Stimulated activated naive CD8-positive, alpha-beta T cell treated with anti-CD3 and anti-CD28 coated beads, Interleukin-15, Interleukin-2, amounts not matched to agents 100 ng/mL and 50 ng/mL, for 24 hours (primary cell): Measurements from ENCODE around the gene FIG4.
"Not testable (repeated sequence)": the region's sequence is repeated elsewhere in the genome, so short reads cannot be mapped to it uniquely, and the experiment has no call there.

Experiments used
- H3K27ac Mint-ChIP-seq: one replicate; pipeline ENCODE4 v1.8.0; 2021; ENCODE audit warnings: mild to moderate bottlenecking, mixed read lengths
- H3K27me3 Mint-ChIP-seq: one replicate; pipeline ENCODE4 v1.8.0; 2021; ENCODE audit warnings: mixed read lengths
- H3K36me3 Mint-ChIP-seq: one replicate; pipeline ENCODE4 v1.8.0; 2021; ENCODE audit warnings: low read depth, mixed read lengths
- H3K4me1 Mint-ChIP-seq: one replicate; pipeline ENCODE4 v1.8.0; 2021; ENCODE audit warnings: low read depth, mixed read lengths
- H3K4me3 Mint-ChIP-seq: one replicate; pipeline ENCODE4 v1.8.0; 2021; ENCODE audit warnings: mild to moderate bottlenecking, mixed read lengths
- H3K9me3 Mint-ChIP-seq: one replicate; pipeline ENCODE4 v1.8.0; 2021; ENCODE audit warnings: mixed read lengths

The FIG4 gene

GRCh38 chr6:109718991-109719390 lies 27.9 kb downstream of the FIG4 start:
- Mint-ChIP-seq H3K27ac (no peak overlapping the region), H3K4me3 (no peak overlapping the region), H3K36me3 (peaks cover 20% of the 10 kb centered on the region), H3K4me1 (no peaks in the 10 kb centered on the region), H3K9me3 (no peaks in the 10 kb centered on the region), H3K27me3 (no peaks in the 10 kb centered on the region)

DNA sequence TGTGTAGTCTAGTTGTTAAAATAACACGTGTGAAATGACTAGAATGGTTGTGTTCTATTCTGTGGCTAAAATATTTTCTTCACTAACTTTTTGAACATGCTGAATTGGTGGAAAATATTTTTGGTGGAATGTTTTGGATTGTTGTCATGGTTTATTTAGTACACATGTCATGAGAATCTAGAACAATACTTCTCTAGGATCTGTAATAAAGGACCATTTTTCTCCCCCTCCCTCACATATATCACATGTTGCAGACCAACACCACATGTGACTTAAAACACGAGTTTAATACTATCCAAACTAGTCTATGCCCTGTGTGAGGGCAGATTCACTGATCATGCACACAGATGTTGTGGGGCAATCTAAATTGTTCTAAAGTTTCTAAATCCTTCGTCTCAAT lies 29.2 kb downstream of the FIG4 start:
- H3K36me3 Mint-ChIP-seq, result peaks cover 31% of the 10 kb centered on the region
- H3K4me3 Mint-ChIP-seq, result no peak overlapping the region
- no peaks in the 10 kb centered on the region for H3K4me1 Mint-ChIP-seq
- no peaks in the 10 kb centered on the region for H3K27me3 Mint-ChIP-seq
- H3K27ac Mint-ChIP-seq, result no peak overlapping the region
- no peaks in the 10 kb centered on the region for H3K9me3 Mint-ChIP-seq

DNA sequence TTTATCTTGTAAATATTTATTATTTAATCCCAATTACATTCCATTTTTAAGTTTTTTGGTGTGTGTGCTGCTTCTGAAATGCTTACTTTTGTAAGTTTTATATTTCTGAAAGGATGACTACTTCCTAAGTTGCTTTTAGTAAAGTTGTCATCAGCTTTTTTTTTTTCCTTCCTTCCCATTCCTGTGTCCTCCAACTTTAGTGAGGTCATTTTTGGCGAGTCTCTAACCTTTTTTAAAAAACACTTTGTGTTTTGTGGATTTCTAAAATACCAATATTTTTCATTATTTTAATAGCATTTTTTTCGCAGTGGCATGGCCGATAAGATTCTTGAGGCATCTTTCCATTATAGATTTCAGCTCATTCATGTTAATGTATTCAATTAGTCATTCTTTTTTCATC lies 30.9 kb downstream of the FIG4 start:
- H3K36me3 Mint-ChIP-seq, result peaks cover 39% of the 10 kb centered on the region
- H3K27ac Mint-ChIP-seq, result no peak overlapping the region
- no peaks in the 10 kb centered on the region for H3K27me3 Mint-ChIP-seq
- no peak overlapping the region for H3K4me3 Mint-ChIP-seq
- no peaks in the 10 kb centered on the region for H3K4me1 Mint-ChIP-seq
- no peaks in the 10 kb centered on the region for H3K9me3 Mint-ChIP-seq

GRCh38 chr6:109722564-109723254 lies 31.6 kb downstream of the FIG4 start:
- no peak overlapping the region for H3K27ac Mint-ChIP-seq
- H3K27me3 Mint-ChIP-seq, result no peaks in the 10 kb centered on the region
- no peak overlapping the region for H3K4me3 Mint-ChIP-seq
- H3K9me3 Mint-ChIP-seq, result no peaks in the 10 kb centered on the region
- H3K36me3 Mint-ChIP-seq, result peaks cover 46% of the 10 kb centered on the region
- no peaks in the 10 kb centered on the region for H3K4me1 Mint-ChIP-seq

GRCh38 chr6:109725250-109725649 lies 34.2 kb downstream of the FIG4 start:
- peaks cover 51% of the 10 kb centered on the region for H3K36me3 Mint-ChIP-seq
- not testable (repeated sequence) for H3K4me3 Mint-ChIP-seq, H3K9me3 Mint-ChIP-seq, H3K4me1 Mint-ChIP-seq, H3K27ac Mint-ChIP-seq, H3K27me3 Mint-ChIP-seq

DNA sequence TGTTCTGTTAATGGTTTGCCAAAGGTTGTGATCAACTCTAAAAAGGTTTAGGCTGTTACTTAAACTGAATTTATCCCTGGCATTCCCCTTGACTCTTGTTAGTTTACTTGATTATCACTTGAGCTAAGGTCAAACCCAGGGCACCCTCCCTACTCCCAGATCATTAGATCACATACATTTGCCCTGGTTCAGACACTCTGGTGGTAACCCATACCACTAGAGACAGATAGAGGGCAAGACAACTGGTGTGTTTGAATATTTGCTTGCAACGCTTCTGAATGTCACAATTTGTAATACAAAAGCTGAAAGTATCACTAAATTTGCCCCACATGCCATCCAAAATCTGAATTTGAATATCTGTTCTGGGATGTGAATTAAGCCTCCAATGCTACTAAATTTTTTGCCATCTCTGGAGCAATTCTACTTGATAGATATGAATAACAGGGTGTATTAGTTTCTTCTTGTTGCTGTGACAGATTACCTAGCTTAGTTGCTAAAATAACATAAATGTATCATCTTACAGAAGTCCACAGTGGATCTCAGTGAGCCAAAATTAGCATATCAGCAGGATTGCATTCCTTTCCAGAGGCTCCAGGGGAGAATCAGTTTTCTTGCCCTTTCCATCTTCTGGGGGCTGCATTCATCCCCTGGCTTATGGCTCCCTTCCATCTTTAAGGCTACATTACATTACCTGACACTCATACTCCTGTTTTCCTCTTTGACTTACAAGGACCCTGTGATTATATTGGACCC lies 45.4 kb downstream of the FIG4 start:
- Mint-ChIP-seq H3K27ac (no peak overlapping the region), H3K4me3 (no peak overlapping the region), H3K4me1 (peaks cover 4% of the 10 kb centered on the region), H3K27me3 (no peaks in the 10 kb centered on the region), H3K36me3 (peaks cover 50% of the 10 kb centered on the region), H3K9me3 (peaks cover 3% of the 10 kb centered on the region)

GRCh38 chr6:109738255-109738654 lies 47.2 kb downstream of the FIG4 start:
- Mint-ChIP-seq H3K4me1 (peaks cover 4% of the 10 kb centered on the region), H3K36me3 (peaks cover 50% of the 10 kb centered on the region), H3K4me3 (no peak overlapping the region), H3K27me3 (no peaks in the 10 kb centered on the region), H3K27ac (no peak overlapping the region), H3K9me3 (peaks cover 3% of the 10 kb centered on the region)

DNA sequence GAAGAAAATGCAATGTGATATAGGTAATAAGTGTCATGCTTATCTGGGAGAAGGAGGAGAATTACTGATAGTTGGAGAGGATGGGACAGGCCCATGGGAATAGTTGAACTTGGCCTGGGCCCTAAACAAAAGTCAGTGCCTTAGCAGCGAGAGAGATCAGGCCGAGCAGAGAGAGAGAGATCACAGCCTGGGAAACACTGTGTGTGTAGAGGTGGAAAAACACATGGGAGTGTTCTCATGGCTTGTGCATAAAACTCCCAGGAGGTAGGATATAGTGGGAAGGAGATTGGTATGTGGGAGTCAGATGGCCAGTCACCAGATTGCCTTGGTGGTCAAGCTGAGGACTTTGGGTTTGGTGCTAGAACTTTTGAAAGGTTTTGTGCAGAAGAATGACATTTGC lies 47.6 kb downstream of the FIG4 start:
- Mint-ChIP-seq H3K27ac (no peak overlapping the region), H3K36me3 (peaks cover 50% of the 10 kb centered on the region), H3K4me1 (peaks cover 4% of the 10 kb centered on the region), H3K9me3 (peaks cover 3% of the 10 kb centered on the region), H3K4me3 (no peak overlapping the region), H3K27me3 (no peaks in the 10 kb centered on the region)

GRCh38 chr6:109739686-109740085 lies 48.6 kb downstream of the FIG4 start:
- peaks cover 50% of the 10 kb centered on the region for H3K36me3 Mint-ChIP-seq

GRCh38 chr6:109740787-109741186 lies 49.7 kb downstream of the FIG4 start:
- Mint-ChIP-seq H3K36me3 (peaks cover 40% of the 10 kb centered on the region), H3K27me3 (no peaks in the 10 kb centered on the region), H3K9me3 (peaks cover 3% of the 10 kb centered on the region), H3K27ac (no peak overlapping the region), H3K4me1 (peaks cover 4% of the 10 kb centered on the region), H3K4me3 (no peak overlapping the region)

More at GRCh38 chr6:109739686-109740085, 48.6 kb downstream of the FIG4 start:
- Mint-ChIP-seq H3K27me3 (no peaks in the 10 kb centered on the region), H3K9me3 (peaks cover 3% of the 10 kb centered on the region), H3K27ac (no peak overlapping the region), H3K4me1 (peaks cover 4% of the 10 kb centered on the region), H3K4me3 (no peak overlapping the region)

- H3K36me3 Mint-ChIP-seq, result peaks cover 21% of the 10 kb centered on the region
- H3K27ac Mint-ChIP-seq, result no peak overlapping the region
- H3K4me1 Mint-ChIP-seq, result peaks cover 4% of the 10 kb centered on the region
- no peak overlapping the region for H3K4me3 Mint-ChIP-seq
- H3K9me3 Mint-ChIP-seq, result peaks cover 3% of the 10 kb centered on the region
- H3K27me3 Mint-ChIP-seq, result no peaks in the 10 kb centered on the region
These were observed 52.6 kb downstream of the FIG4 start for GRCh38 chr6:109743739-109744138.

DNA sequence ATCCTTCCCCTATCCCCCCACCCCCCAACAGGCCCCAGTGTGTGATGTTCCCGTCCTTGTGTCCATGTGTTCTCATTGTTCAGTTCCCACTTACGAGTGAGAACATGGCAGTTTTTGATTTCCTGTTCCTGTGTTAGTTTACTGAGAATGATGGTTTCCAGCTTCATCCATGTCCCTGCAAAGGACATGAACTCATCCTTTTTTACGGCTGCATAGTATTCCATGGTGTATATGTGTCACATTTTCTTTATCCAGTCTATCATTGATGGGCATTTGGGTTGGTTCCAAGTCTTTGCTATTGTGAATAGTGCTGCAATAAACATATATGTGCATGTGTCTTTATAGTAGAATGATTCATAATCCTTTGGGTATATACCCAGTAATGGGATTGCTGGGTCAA lies 53.7 kb downstream of the FIG4 start:
- H3K4me1 Mint-ChIP-seq, H3K27ac Mint-ChIP-seq, H3K4me3 Mint-ChIP-seq, H3K9me3 Mint-ChIP-seq, H3K27me3 Mint-ChIP-seq: not testable (repeated sequence)
- peaks cover 13% of the 10 kb centered on the region for H3K36me3 Mint-ChIP-seq

DNA sequence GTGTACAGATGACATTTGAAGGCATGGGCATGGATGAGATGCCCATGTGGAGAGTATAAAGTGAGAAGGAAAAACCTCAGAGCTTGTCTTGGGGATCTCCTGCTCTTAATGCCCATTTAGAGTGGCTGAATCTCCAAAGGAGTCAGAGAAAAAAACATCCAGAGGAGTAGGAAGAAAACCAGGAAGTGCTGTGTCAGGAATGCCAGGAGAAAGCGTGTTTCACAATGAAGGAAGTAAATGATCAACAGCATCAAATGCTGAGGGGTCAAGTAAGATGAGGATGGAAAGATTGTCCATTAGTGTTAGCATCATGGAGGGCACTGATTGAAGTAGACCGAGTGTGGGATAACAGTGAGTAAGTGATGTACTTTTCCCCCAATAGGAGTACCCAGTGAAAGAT lies 56.1 kb downstream of the FIG4 start:
- H3K4me3 Mint-ChIP-seq, result no peak overlapping the region
- H3K27me3 Mint-ChIP-seq, result no peaks in the 10 kb centered on the region
- no peak overlapping the region for H3K27ac Mint-ChIP-seq
- H3K4me1 Mint-ChIP-seq, result no peaks in the 10 kb centered on the region
- no peaks in the 10 kb centered on the region for H3K36me3 Mint-ChIP-seq
- H3K9me3 Mint-ChIP-seq, result no peaks in the 10 kb centered on the region

- H3K27ac Mint-ChIP-seq, result no peak overlapping the region
- H3K36me3 Mint-ChIP-seq, result peaks cover 42% of the 10 kb centered on the region
- no peaks in the 10 kb centered on the region for H3K27me3 Mint-ChIP-seq
- peaks cover 9% of the 10 kb centered on the region for H3K9me3 Mint-ChIP-seq
- no peak overlapping the region for H3K4me3 Mint-ChIP-seq
- peaks cover 17% of the 10 kb centered on the region for H3K4me1 Mint-ChIP-seq
These were observed 68.2 kb downstream of the FIG4 start for GRCh38 chr6:109759098-109759955.

DNA sequence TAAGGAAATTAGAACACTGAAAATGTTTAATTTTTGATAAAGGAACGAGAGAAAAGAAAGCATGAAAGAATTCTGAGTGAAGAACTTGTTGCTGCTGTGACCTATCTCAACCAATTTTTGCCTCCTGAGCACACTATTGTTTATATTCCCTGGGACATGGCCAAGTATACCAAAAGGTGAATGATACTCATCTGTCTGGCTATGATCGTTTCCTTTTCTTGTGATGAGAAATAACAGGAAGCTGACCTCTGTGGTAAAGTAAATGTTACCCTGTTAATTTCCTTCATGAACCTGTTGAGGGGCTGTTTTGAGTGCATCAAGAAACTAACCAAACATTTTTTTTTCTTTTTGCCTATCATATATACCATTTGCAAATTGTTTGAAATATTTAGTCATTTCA lies 69.1 kb downstream of the FIG4 start:
- Mint-ChIP-seq H3K27ac (peak overlapping the region; percentile 56), H3K27me3 (no peaks in the 10 kb centered on the region), H3K36me3 (peaks cover 49% of the 10 kb centered on the region), H3K9me3 (peaks cover 9% of the 10 kb centered on the region), H3K4me3 (no peak overlapping the region), H3K4me1 (peaks cover 17% of the 10 kb centered on the region)
